SK-N-SH (cell line): ENCODE data around the gene VASP. TPM values are rescaled to one million over a fixed set of nuclear protein-coding genes. Genes with fewer than 3 reads are reported as not detected.

Experiments used
- CTCF ChIA-PET: fragments of 300-600, 350-600 bp; formaldehyde crosslinking; extraction: SDS; loops from one replicate; lab custom pipeline; 2021; lab: Yijun Ruan, JAX
- POLR2A ChIA-PET: fragments of 350-600 bp; sonication (Branson Sonifier 250); formaldehyde crosslinking; extraction: SDS; loops from one replicate; lab custom pipeline; 2020; ENCODE audit warnings: antibody characterized with exemption, inconsistent platforms; lab: Yijun Ruan, JAX
- DNase-seq: peaks from one replicate; pipeline ENCODE4 v3.0.0; 2012
- H2AFZ ChIP-seq: fragments of 200-600 bp; sonication (generic); 2 replicates; pipeline ENCODE4 v1.8.1; 2016; ENCODE audit warnings: antibody characterized with exemption, mild to moderate bottlenecking, low read depth
- H3F3A ChIP-seq: fragments of 200-600 bp; sonication (generic); replicated peaks from 2 replicates; pipeline ENCODE3; 2016; ENCODE audit warnings: antibody characterized with exemption, mild to moderate bottlenecking; ENCODE audit not compliant: insufficient read depth
- H3K27ac ChIP-seq, 2 experiments: fragments of 200-500 bp in 1 of 2; fragments of 200-600 bp in 1 of 2; sonication (Bioruptor generic) in 1 of 2; sonication (generic), shearing (Covaris generic) in 1 of 2; 2 replicates each; pipeline versions ENCODE4 v1.5.1 to v1.6.1; 2014 to 2016; ENCODE audit warnings: low read depth in 2 of 2, inconsistent platforms in 1 of 2, low read length in 1 of 2, mild to moderate bottlenecking in 1 of 2, mixed read lengths in 1 of 2
- H3K27me3 ChIP-seq: fragments of 200-600 bp; sonication (generic), shearing (Covaris generic); 2 replicates; pipeline ENCODE4 v1.6.1; 2016; ENCODE audit warnings: mixed run types; ENCODE audit not compliant: insufficient read depth
- H3K36me3 ChIP-seq, 2 experiments: fragments of 200-500 bp in 1 of 2; fragments of 200-600 bp in 1 of 2; sonication (Bioruptor generic) in 1 of 2; sonication (generic) in 1 of 2; replicated peaks in 1 of 2; 2 replicates each; pipeline versions ENCODE3 to v1.5.1; 2014 to 2016; ENCODE audit warnings: low read length in 1 of 2, mild to moderate bottlenecking in 1 of 2; ENCODE audit not compliant: insufficient read depth in 2 of 2, control insufficient read depth in 1 of 2
- H3K4me1 ChIP-seq, 2 experiments: fragments of 200-500 bp in 1 of 2; fragments of 200-600 bp in 1 of 2; sonication (Bioruptor generic) in 1 of 2; sonication (generic), shearing (Covaris generic) in 1 of 2; 2 replicates each; pipeline versions ENCODE4 v1.5.1 to v1.6.1; 2014 to 2016; ENCODE audit warnings: low read depth in 1 of 2, low read length in 1 of 2, mixed run types in 1 of 2; ENCODE audit not compliant: insufficient read depth in 2 of 2, control insufficient read depth in 1 of 2
- H3K4me2 ChIP-seq: fragments of 200-600 bp; sonication (generic), shearing (Covaris generic); 2 replicates; pipeline ENCODE4 v1.6.1; 2017; ENCODE audit warnings: mixed run types
- H3K4me3 ChIP-seq, 2 experiments: fragments of 200-500 bp in 1 of 2; fragments of 200-600 bp in 1 of 2; sonication (Bioruptor generic) in 1 of 2; sonication (generic), shearing (Covaris generic) in 1 of 2; 2 replicates each; pipeline versions ENCODE4 v1.5.1 to v1.8.1; 2014 to 2016; ENCODE audit warnings: low read depth in 2 of 2, inconsistent platforms in 1 of 2, low read length in 1 of 2, mild to moderate bottlenecking in 1 of 2, mixed read lengths in 1 of 2, moderate library complexity in 1 of 2
- H3K79me2 ChIP-seq: fragments of 200-600 bp; sonication (generic); 2 replicates; pipeline ENCODE4 v1.8.1; 2017; ENCODE audit warnings: mild to moderate bottlenecking; ENCODE audit not compliant: insufficient read depth
- H3K9ac ChIP-seq: fragments of 200-600 bp; sonication (generic); 2 replicates; pipeline ENCODE4 v1.6.1; 2017; ENCODE audit warnings: mixed run types
- H3K9me2 ChIP-seq: fragments of 200-600 bp; sonication (generic); 2 replicates; pipeline ENCODE4 v1.6.1; 2017; ENCODE audit warnings: mixed run types
- H3K9me3 ChIP-seq: fragments of 200-600 bp; sonication (generic); 2 replicates; pipeline ENCODE4 v1.6.1; 2017; ENCODE audit warnings: mixed run types, mild to moderate bottlenecking, moderate library complexity
- H4K20me1 ChIP-seq: fragments of 200-600 bp; sonication (generic); 2 replicates; pipeline ENCODE4 v1.6.1; 2017; ENCODE audit warnings: mild to moderate bottlenecking, mixed run types; ENCODE audit not compliant: insufficient read depth
- EZH2phosphoT487 ChIP-seq: fragments of 200-600 bp; sonication (generic); IDR thresholded peaks from 2 replicates; pipeline ENCODE4 v1.6.1; 2017; ENCODE audit warnings: low read depth, mixed run types, mild to moderate bottlenecking, antibody characterized with exemption, moderate library complexity, borderline replicate concordance
- GABPA ChIP-seq: IDR thresholded peaks from 2 replicates; pipeline ENCODE4 v1.4.0; 2012; ENCODE audit warnings: low read depth, mild to moderate bottlenecking
- JUND ChIP-seq: IDR thresholded peaks from 2 replicates; pipeline ENCODE4 v1.4.0; 2012
- MEF2A ChIP-seq: IDR thresholded peaks from 2 replicates; pipeline ENCODE4 v1.4.0; 2012; ENCODE audit warnings: low read depth, borderline replicate concordance
- NFIC ChIP-seq: IDR thresholded peaks from 2 replicates; pipeline ENCODE4 v1.4.0; 2012; ENCODE audit warnings: borderline replicate concordance
- POLR2AphosphoS5 ChIP-seq: IDR thresholded peaks from 2 replicates; pipeline ENCODE4 v1.6.1; 2012; ENCODE audit warnings: low read depth, low read length
- RCOR1 ChIP-seq: fragments of 150-350 bp; IDR thresholded peaks from 2 replicates; pipeline ENCODE4 v1.6.1; 2017; ENCODE audit warnings: antibody characterized with exemption, low read length
- REST ChIP-seq: IDR thresholded peaks from 2 replicates; pipeline ENCODE4 v1.6.1; 2012; ENCODE audit warnings: mild to moderate bottlenecking, low read depth, low read length, moderate library complexity
- RXRA ChIP-seq: IDR thresholded peaks from 2 replicates; pipeline ENCODE4 v1.4.0; 2012; ENCODE audit warnings: low read depth, mild to moderate bottlenecking, borderline replicate concordance
- SMC3 ChIP-seq: IDR thresholded peaks from 2 replicates; pipeline ENCODE4 v1.6.1; 2012; ENCODE audit warnings: low read depth, low read length, improper control_type of control experiment
- TAF1 ChIP-seq: IDR thresholded peaks from 2 replicates; pipeline ENCODE4 v1.6.1; 2012; ENCODE audit warnings: low read depth, mild to moderate bottlenecking, low read length, moderate library complexity, borderline replicate concordance
- TCF12 ChIP-seq: IDR thresholded peaks from 2 replicates; pipeline ENCODE4 v1.4.0; 2012
- TEAD4 ChIP-seq: IDR thresholded peaks from 2 replicates; pipeline ENCODE4 v1.4.0; 2012; ENCODE audit warnings: mild to moderate bottlenecking, borderline replicate concordance; ENCODE audit not compliant: insufficient read depth
- YY1 ChIP-seq: IDR thresholded peaks from 2 replicates; pipeline ENCODE4 v1.4.0; 2012; ENCODE audit warnings: low read depth, mild to moderate bottlenecking
- WGBS: methylation state at CpG from one replicate; pipeline ENCODE4 v1.1.6; 2017; ENCODE audit warnings: low lambda C conversion rate; 5-methylcytosine and 5-hydroxymethylcytosine counted together
- polyA plus RNA-seq, 3 experiments: library from polyadenylated mRNA; depleted of rRNA; stranded (reverse); fragments of >200 nt; gene quantifications; 2 replicates each; pipeline ENCODE4 v1.2.3, GENCODE V29; 2012
- TF ChIP-seq, protein P1 (sequence below): fragments of 200-600 bp; sonication (generic); IDR thresholded peaks from 2 replicates; pipeline ENCODE4 v1.6.1; 2017; ENCODE audit warnings: antibody characterized with exemption, mild to moderate bottlenecking, moderate library complexity

VASP gene
- polyA plus RNA-seq, 1 of the 3 experiments (the other 2 are of a cell fraction) = 37.8 TPM

DNA sequence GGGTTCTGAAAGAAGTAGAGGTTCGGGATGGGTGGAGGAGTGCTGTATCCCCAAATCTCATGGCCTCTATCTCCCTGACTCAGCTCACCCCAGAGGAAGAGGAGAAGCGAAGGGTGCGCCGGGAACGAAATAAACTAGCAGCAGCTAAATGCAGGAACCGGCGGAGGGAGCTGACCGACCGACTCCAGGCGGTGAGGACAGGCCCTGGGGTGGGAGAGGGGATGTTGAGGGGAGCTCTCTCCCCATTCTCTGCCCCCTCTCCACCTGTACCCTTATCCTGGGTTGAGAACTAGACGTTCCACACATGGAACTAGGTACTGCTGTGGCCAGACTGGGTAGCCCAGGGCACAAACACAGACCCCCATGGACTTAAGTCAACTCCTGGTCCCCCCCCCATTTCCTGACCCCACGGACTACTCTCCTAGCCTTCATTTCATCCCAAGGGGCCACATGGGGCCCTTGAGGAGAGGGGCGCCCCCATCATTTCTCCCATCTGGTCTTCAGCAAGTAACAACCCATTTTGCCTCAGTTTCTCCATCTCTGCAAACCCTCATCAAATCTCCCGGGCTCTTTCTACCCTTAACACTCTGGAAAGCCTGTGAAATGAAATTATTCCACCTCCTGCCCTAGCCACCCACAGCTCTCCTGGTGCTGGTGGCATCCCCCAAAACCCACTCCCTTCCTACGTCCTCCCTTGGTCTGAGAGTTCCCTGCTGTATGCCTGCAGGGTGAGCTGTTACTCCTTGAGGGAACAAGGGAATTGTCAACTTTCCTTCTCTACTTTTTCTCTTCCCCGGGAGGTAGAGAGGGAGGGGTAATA is 36.0 kb upstream of the VASP start:
- Histone ChIP-seq H2AFZ (no peak overlapping the region), H3K36me3 (no peaks in the 10 kb centered on the region), H3K4me2 (no peak overlapping the region), H3K79me2 (no peaks in the 10 kb centered on the region), H3K4me1 (peaks cover 0 to 19% of the 10 kb centered on the region in 2 experiments; a peak in 1 of 4 replicates), H3K9me2 (no peaks in the 10 kb centered on the region), H3K4me3 (no peak overlapping the region), H4K20me1 (peaks cover 40% of the 10 kb centered on the region; the same call in 1 of the 2 replicates), H3K27me3 (no peaks in the 10 kb centered on the region), H3K9me3 (no peaks in the 10 kb centered on the region), H3K27ac (no peak overlapping the region), H3F3A (peaks cover 11% of the 10 kb centered on the region), H3K9ac (no peak overlapping the region)
- 71% methylated on average over 15 of the region's 16 CpGs for WGBS
- ChIA-PET POLR2A (no interaction called here), CTCF (interaction anchor here (1.0 to 27.6 kb wide), 5 partner anchors 8 to 28 kb away, joined by 3 to 870 read pairs (median 28); no protein-coding TSS in a partner anchor)
- no peak for TF ChIP-seq YY1
- no peak for TF ChIP-seq SMC3
- TF ChIP-seq TCF12 = no peak
- no peak for TF ChIP-seq RXRA
- no peak for TF ChIP-seq RCOR1
- no peak for TF ChIP-seq EZH2phosphoT487
- TF ChIP-seq TAF1 = no peak
- no peak for TF ChIP-seq NFIC
- TF ChIP-seq TEAD4 = no peak
- TF ChIP-seq MEF2A = no peak
- TF ChIP-seq, protein P1, sequence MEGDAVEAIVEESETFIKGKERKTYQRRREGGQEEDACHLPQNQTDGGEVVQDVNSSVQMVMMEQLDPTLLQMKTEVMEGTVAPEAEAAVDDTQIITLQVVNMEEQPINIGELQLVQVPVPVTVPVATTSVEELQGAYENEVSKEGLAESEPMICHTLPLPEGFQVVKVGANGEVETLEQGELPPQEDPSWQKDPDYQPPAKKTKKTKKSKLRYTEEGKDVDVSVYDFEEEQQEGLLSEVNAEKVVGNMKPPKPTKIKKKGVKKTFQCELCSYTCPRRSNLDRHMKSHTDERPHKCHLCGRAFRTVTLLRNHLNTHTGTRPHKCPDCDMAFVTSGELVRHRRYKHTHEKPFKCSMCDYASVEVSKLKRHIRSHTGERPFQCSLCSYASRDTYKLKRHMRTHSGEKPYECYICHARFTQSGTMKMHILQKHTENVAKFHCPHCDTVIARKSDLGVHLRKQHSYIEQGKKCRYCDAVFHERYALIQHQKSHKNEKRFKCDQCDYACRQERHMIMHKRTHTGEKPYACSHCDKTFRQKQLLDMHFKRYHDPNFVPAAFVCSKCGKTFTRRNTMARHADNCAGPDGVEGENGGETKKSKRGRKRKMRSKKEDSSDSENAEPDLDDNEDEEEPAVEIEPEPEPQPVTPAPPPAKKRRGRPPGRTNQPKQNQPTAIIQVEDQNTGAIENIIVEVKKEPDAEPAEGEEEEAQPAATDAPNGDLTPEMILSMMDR = no peak
- TF ChIP-seq GABPA = no peak
- no peak for TF ChIP-seq REST
- TF ChIP-seq POLR2AphosphoS5 = no peak
- no peak for TF ChIP-seq JUND
- no peak for DNase-seq
